SK-N-SH treated with all-trans-retinoic acid at 6 μM for 48 hours (cell line): Measurements from ENCODE around the gene TRIB2.
A peak's percentile ranks its signal among the peaks of the same experiment; 100 is the strongest.

Source experiments
- ATAC-seq: fragments of 200-7000 bp; cut with Tn5 transposase; 3 replicates; pipeline ENCODE4 v1.9.1; 2020; ENCODE audit warnings: mild to moderate bottlenecking, moderate library complexity
- CREB5 ChIP-seq: fragments of 250-450 bp; sonication (Bioruptor Pico); IDR thresholded peaks from 2 replicates; pipeline ENCODE4 v1.5.1; 2020; ENCODE audit warnings: low read depth, mild to moderate bottlenecking, moderate library complexity
- CSDC2 ChIP-seq: fragments of 250-450 bp; sonication (Bioruptor Pico); IDR thresholded peaks from 2 replicates; pipeline ENCODE4 v1.5.0; 2020; ENCODE audit warnings: mild to moderate bottlenecking, moderate library complexity
- CSRNP3 ChIP-seq: fragments of 250-450 bp; sonication (Bioruptor Pico); IDR thresholded peaks from 2 replicates; pipeline ENCODE4 v1.5.1; 2021; ENCODE audit warnings: mild to moderate bottlenecking, moderate library complexity
- ESRRG ChIP-seq: fragments of 250-450 bp; sonication (Bioruptor Pico); IDR thresholded peaks from 2 replicates; pipeline ENCODE4 v1.6.1; 2021; ENCODE audit warnings: mild to moderate bottlenecking
- GLIS3 ChIP-seq: fragments of 250-450 bp; sonication (Bioruptor Pico); IDR thresholded peaks from 2 replicates; pipeline ENCODE4 v1.5.0; 2020; ENCODE audit warnings: mild to moderate bottlenecking, moderate library complexity
- ISL1 ChIP-seq: fragments of 250-450 bp; sonication (Bioruptor Pico); IDR thresholded peaks from 2 replicates; pipeline ENCODE4 v2.1.2; 2022; ENCODE audit warnings: mild to moderate bottlenecking, moderate library complexity
- PATZ1 ChIP-seq: fragments of 250-450 bp; sonication (Bioruptor Pico); IDR thresholded peaks from 2 replicates; pipeline ENCODE4 v1.8.0; 2020; ENCODE audit warnings: mild to moderate bottlenecking, moderate library complexity, borderline replicate concordance
- RARB ChIP-seq: fragments of 250-450 bp; sonication (Bioruptor Pico); IDR thresholded peaks from 2 replicates; pipeline ENCODE4 v1.8.0; 2021; ENCODE audit warnings: mild to moderate bottlenecking, moderate library complexity
- TSHZ2 ChIP-seq: fragments of 250-450 bp; sonication (Bioruptor Pico); IDR thresholded peaks from 2 replicates; pipeline ENCODE4 v1.5.0; 2020; ENCODE audit warnings: mild to moderate bottlenecking, moderate library complexity
- ZNF565 ChIP-seq: fragments of 450-650 bp; formaldehyde crosslinking; conservative IDR thresholded peaks from 2 replicates; pipeline ENCODE4 v1.5.0; 2020; ENCODE audit warnings: low read depth, mild to moderate bottlenecking, moderate library complexity
- ZNF8 ChIP-seq: fragments of 450-650 bp; formaldehyde crosslinking; IDR thresholded peaks from 2 replicates; pipeline ENCODE4 v1.5.0; 2020; ENCODE audit warnings: mild to moderate bottlenecking, moderate library complexity

Gene TRIB2

GRCh38 chr2:12711339-12711738 lies 5.4 kb upstream of the TRIB2 start:
- ATAC-seq, result no peak
- no peak for TF ChIP-seq GLIS3 (CRISPR knock-in tag)
- TF ChIP-seq CSDC2 (CRISPR knock-in tag), result no peak
- TF ChIP-seq TSHZ2 (CRISPR knock-in tag), result no peak
- TF ChIP-seq PATZ1 (CRISPR knock-in tag), result no peak
- no peak for TF ChIP-seq RARB (CRISPR knock-in tag)

GRCh38 chr2:12712881-12713280 lies 3.9 kb upstream of the TRIB2 start:
- TF ChIP-seq CSDC2 (CRISPR knock-in tag), result no peak
- TF ChIP-seq RARB (CRISPR knock-in tag), result no peak
- no peak for TF ChIP-seq PATZ1 (CRISPR knock-in tag)
- no peak for TF ChIP-seq ZNF565 (CRISPR knock-in tag)
- no peak for TF ChIP-seq ESRRG (CRISPR knock-in tag)
- no peak for TF ChIP-seq CREB5 (CRISPR knock-in tag)
- TF ChIP-seq TSHZ2 (CRISPR knock-in tag), result no peak
- no peak for TF ChIP-seq CSRNP3 (CRISPR knock-in tag)
- no peak for TF ChIP-seq ZNF8 (CRISPR knock-in tag)
- TF ChIP-seq, all 23 proteins: peak for 0
- no peak for ATAC-seq

- ATAC-seq, result no peak
- peak; percentile 22; the same call in 1 of the 2 replicates for TF ChIP-seq ISL1 (CRISPR knock-in tag)
- no peak for TF ChIP-seq TSHZ2 (CRISPR knock-in tag)
Observed at GRCh38 chr2:12714391-12715221, 2.1 kb upstream of the TRIB2 start.
